Fibroblast of lung (primary cell): Measurements from ENCODE around the gene HES3. TPM values are rescaled to one million over a fixed set of nuclear protein-coding genes. Genes with fewer than 3 reads are reported as not detected.

Experiments used
- DNase-seq, 2 donors: peaks; one replicate each; pipeline versions ENCODE4 v3.0.0 to v3.0.0-alpha.2; 2010; ENCODE audit warnings: low read depth in 2 of 2
- H2AFZ ChIP-seq: 2 replicates; pipeline ENCODE4 v1.5.1; 2012; ENCODE audit warnings: low read length, control low read depth, inconsistent platforms
- H3K27ac ChIP-seq: 2 replicates; pipeline ENCODE4 v1.5.1; 2011; ENCODE audit warnings: low read length, control low read depth; ENCODE audit not compliant: insufficient read depth
- H3K27me3 ChIP-seq: 2 replicates; pipeline ENCODE4 v1.5.1; 2011; ENCODE audit warnings: mild to moderate bottlenecking, low read length; ENCODE audit not compliant: control insufficient read depth, insufficient read depth
- H3K36me3 ChIP-seq: 2 replicates; pipeline ENCODE4 v1.5.1; 2011; ENCODE audit warnings: low read length; ENCODE audit not compliant: control insufficient read depth, insufficient read depth
- H3K4me1 ChIP-seq: 2 replicates; pipeline ENCODE4 v1.5.1; 2011; ENCODE audit warnings: low read length; ENCODE audit not compliant: control insufficient read depth, insufficient read depth; ENCODE audit errors: extremely low read depth
- H3K4me2 ChIP-seq: 2 replicates; pipeline ENCODE4 v1.5.1; 2011; ENCODE audit warnings: low read length, control low read depth; ENCODE audit not compliant: insufficient read depth; ENCODE audit errors: extremely low read depth
- H3K4me3 ChIP-seq, 4 experiments: fragments of 200-600 bp in 1 of 4; sonication (generic) in 1 of 4; replicated peaks in 1 of 4; 2 replicates each; pipeline ENCODE4 v1.5.1; 2011 to 2016; ENCODE audit warnings: low read length in 4 of 4, low read depth in 3 of 4, mild to moderate bottlenecking in 3 of 4, control low read depth in 2 of 4, inconsistent platforms in 1 of 4, mixed read lengths in 1 of 4; ENCODE audit not compliant: insufficient read depth in 1 of 4; ENCODE audit errors: control extremely low read depth in 1 of 4
- H3K79me2 ChIP-seq: 2 replicates; pipeline ENCODE4 v1.5.1; 2012; ENCODE audit warnings: mild to moderate bottlenecking, low read length, inconsistent platforms; ENCODE audit not compliant: control insufficient read depth, insufficient read depth
- H3K9ac ChIP-seq: 2 replicates; pipeline ENCODE4 v1.5.1; 2011; ENCODE audit warnings: mild to moderate bottlenecking, low read length, control low read depth; ENCODE audit not compliant: insufficient read depth
- H3K9me3 ChIP-seq: 2 replicates; pipeline ENCODE4 v1.5.1; 2012; ENCODE audit warnings: low read depth, low read length; ENCODE audit not compliant: control insufficient read depth, insufficient read depth
- H4K20me1 ChIP-seq: 2 replicates; pipeline ENCODE4 v1.5.1; 2011; ENCODE audit warnings: low read length; ENCODE audit not compliant: control insufficient read depth, insufficient read depth; ENCODE audit errors: extremely low read depth
- CTCF ChIP-seq, 2 donors: IDR thresholded peaks in 1 of 2; conservative IDR thresholded peaks in 1 of 2; 1 replicate in 1 of 2; 2 replicates in 1 of 2; pipeline ENCODE4 v1.5.1; 2011 to 2012; ENCODE audit warnings: low read length in 2 of 2, control low read depth in 1 of 2, inconsistent platforms in 1 of 2, low read depth in 1 of 2, mild to moderate bottlenecking in 1 of 2
- EZH2 ChIP-seq: IDR thresholded peaks from 2 replicates; pipeline ENCODE4 v1.5.1; 2012; ENCODE audit warnings: low read length, control low read depth, mild to moderate bottlenecking; ENCODE audit errors: missing control alignments
- polyA plus RNA-seq, 2 donors: library from polyadenylated mRNA; depleted of rRNA in 1 of 2; stranded (reverse) in 1 of 2; unstranded in 1 of 2; fragments of >200 nt; gene quantifications; 2 replicates each; pipeline ENCODE4 v1.2.1, GENCODE V29; 2011 to 2012; ENCODE audit warnings: missing spikeins in 1 of 2
- total RNA-seq: library from RNA; depleted of rRNA; stranded (reverse); fragments of >200 nt; gene quantifications from 2 replicates; pipeline ENCODE4 v1.2.1, GENCODE V29; 2014

HES3 gene
- total and polyA plus RNA-seq, 2 donors (not counting 1 experiment from before 2014, with no cell fraction given): not detected

DNA sequence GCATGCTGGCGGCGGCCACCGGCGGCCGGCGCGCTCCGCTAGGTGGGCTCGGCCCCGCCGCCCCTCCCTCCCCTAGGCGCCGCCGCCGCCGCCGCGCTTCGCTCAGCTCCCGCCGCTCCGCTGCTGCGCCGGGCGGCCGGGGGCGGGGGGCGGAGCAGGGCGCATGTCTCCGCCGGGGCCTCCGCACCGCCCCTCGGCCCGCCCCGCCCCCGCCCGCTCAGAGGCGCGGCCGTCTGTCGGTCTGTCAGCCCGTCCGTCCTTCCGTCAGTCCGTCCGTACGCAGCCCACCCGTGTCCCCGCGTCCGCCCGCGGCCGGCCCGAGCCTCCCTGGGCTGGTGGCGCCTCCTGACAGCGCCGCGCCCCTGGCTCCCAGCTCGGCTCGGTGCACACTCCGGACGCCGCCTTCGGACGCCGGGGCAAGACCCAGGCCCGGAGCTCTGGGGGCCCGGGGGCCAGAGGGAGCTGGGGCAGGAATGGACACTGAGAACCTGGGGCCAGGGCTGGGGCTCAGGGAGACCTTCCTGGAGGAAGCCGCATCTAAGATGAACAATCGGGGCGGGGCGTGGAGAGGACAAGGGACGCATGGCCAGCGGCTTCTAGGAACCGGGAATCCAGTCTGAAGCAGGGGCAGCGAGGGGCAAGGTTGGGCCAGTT, 17.1 kb downstream of the HES3 start, which contains the start of gene GPR153:
GPR153 (minus strand) TSS at position 138 of the 654 bp plus-strand sequence. CDS start 6,193 bp downstream, outside the sequence.
- Histone ChIP-seq H3K4me1 (peaks cover 13% of the 10 kb centered on the region), H3K4me3 (peak within 1 kb of the TSS; percentile 34 to 75 (median 62)), H3K27ac (no peak within 1 kb of the TSS), H4K20me1 (no peaks in the 10 kb centered on the region), H3K9ac (peak within 1 kb of the TSS; percentile 37), H2AFZ (no peak within 1 kb of the TSS), H3K79me2 (no peaks in the 10 kb centered on the region), H3K9me3 (no peaks in the 10 kb centered on the region), H3K36me3 (no peaks in the 10 kb centered on the region), H3K27me3 (no peaks in the 10 kb centered on the region), H3K4me2 (peak within 1 kb of the TSS; percentile 82)
- DNase-seq: peak; percentile 36
- TF ChIP-seq EZH2 (no peak), CTCF (conservative IDR thresholded peaks at IDR 0.05 in 1 of 2, IDR thresholded peaks at IDR 0.05 in 1 of 2; ENCODE audit: low read depth in 1 of 2, low read length in 2 of 2) (no peak)

DNA sequence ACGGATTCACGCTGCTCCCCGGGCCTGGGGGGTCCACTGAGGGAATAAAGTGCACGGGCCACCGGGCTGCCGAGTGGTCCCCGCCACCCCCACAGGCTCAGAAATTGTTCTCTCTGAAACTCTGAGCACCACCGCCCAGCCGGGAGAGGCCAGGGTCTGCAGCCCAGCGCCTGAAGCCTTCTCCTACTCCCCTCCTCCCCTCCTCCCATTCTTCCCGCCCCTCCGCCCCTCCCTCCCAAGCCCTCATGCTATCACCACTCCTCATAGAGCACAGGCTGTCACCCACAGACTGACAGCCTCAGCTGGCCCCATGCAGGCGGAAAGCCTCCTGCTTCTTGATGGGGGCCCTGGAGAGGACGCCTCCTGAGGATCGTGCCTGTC, 17.6 kb downstream of the HES3 start:
- Histone ChIP-seq H3K4me1 (peaks cover 13% of the 10 kb centered on the region), H2AFZ (no peak overlapping the region), H4K20me1 (no peaks in the 10 kb centered on the region), H3K4me2 (peak overlapping the region; percentile 82), H3K27ac (no peak overlapping the region), H3K27me3 (no peaks in the 10 kb centered on the region), H3K9me3 (no peaks in the 10 kb centered on the region), H3K79me2 (no peaks in the 10 kb centered on the region), H3K4me3 (peak overlapping the region in 2 of 4 experiments; percentile 37 to 59), H3K9ac (no peak overlapping the region), H3K36me3 (no peaks in the 10 kb centered on the region)
- DNase-seq: no peak
- TF ChIP-seq CTCF (conservative IDR thresholded peaks at IDR 0.05 in 1 of 2, IDR thresholded peaks at IDR 0.05 in 1 of 2; ENCODE audit: low read depth in 1 of 2, low read length in 2 of 2): no peak
- TF ChIP-seq EZH2: no peak

DNA sequence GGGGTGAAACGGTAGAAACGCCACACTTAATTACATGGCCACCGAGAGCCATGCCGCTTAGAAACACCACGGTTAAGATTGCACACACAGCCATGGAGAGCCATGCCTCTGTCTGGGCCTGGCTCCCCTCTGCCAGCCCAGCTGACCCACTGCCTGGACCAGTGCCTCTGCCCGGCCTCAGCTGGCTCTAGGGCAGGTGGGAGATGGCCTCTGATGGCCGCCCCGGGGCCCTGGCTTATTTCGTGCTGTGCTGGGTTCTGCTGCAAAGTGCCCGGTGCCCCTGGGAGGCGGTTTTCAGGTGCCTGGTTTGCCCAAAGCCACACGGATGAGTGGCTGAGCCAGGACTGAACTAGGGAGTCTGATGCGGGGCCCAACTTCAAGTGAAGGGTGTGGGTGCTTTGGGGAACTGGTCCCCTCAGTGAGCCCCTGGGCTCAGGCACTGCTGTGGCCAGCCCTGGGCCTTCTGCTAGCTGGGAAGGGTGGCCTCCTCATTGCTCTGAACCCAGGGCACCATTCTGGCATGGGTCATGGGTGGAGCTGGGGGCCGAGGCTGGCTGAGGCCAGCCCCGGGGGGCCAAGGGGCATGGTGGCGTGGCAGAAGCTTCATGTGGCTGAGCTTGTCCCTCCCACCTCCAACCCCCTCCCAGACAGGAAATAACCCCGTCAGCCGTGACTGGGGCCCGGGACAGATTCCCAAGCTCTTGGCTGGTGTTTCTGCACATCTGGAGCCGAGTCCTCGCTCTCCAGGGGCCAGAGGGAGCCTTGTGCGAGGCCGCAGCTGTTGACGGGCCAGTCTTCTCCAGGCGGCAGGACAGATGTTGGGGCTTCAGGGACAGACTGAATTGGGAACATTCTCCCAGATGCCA, 18.8 kb downstream of the HES3 start:
- no peaks in the 10 kb centered on the region for H3K79me2 ChIP-seq
- no peak overlapping the region for H3K4me3 ChIP-seq
- TF ChIP-seq EZH2 (no peak), CTCF (conservative IDR thresholded peaks at IDR 0.05 in 1 of 2, IDR thresholded peaks at IDR 0.05 in 1 of 2; ENCODE audit: low read depth in 1 of 2, low read length in 2 of 2) (no peak)
- H3K4me2 ChIP-seq: peak overlapping the region; percentile 51
- H3K36me3 ChIP-seq: no peaks in the 10 kb centered on the region
- H3K4me1 ChIP-seq: peaks cover 17% of the 10 kb centered on the region
- no peaks in the 10 kb centered on the region for H3K9me3 ChIP-seq
- peak overlapping the region; percentile 47 for H3K27ac ChIP-seq
- H3K27me3 ChIP-seq: no peaks in the 10 kb centered on the region
- H2AFZ ChIP-seq: no peak overlapping the region
- no peak overlapping the region for H3K9ac ChIP-seq
- peak in 1 of 2 donors; percentile 82 for DNase-seq
- H4K20me1 ChIP-seq: no peaks in the 10 kb centered on the region
